IPS-18a (cell line): Measurements from ENCODE around the gene OR4S2.

ENCODE experiments used
- H3K27ac ChIP-seq: one replicate; pipeline ENCODE4 v1.5.1; 2013; ENCODE audit warnings: low read length
- H3K27me3 ChIP-seq: one replicate; pipeline ENCODE4 v1.6.1; 2013; ENCODE audit warnings: mild to moderate bottlenecking, low read length; ENCODE audit not compliant: control insufficient read depth, insufficient read depth
- H3K36me3 ChIP-seq: one replicate; pipeline ENCODE4 v1.6.1; 2013; ENCODE audit warnings: low read depth, low read length; ENCODE audit not compliant: control insufficient read depth
- H3K4me1 ChIP-seq: one replicate; pipeline ENCODE4 v1.6.1; 2013; ENCODE audit warnings: low read depth, low read length; ENCODE audit not compliant: control insufficient read depth
- H3K4me3 ChIP-seq: one replicate; pipeline ENCODE4 v1.5.1; 2013; ENCODE audit warnings: low read length
- H3K9ac ChIP-seq: one replicate; pipeline ENCODE4 v1.6.1; 2013; ENCODE audit warnings: mild to moderate bottlenecking, low read length, moderate library complexity
- H3K9me3 ChIP-seq: one replicate; pipeline ENCODE4 v1.6.1; 2013; ENCODE audit warnings: low read depth, low read length; ENCODE audit not compliant: control insufficient read depth

Gene OR4S2

DNA sequence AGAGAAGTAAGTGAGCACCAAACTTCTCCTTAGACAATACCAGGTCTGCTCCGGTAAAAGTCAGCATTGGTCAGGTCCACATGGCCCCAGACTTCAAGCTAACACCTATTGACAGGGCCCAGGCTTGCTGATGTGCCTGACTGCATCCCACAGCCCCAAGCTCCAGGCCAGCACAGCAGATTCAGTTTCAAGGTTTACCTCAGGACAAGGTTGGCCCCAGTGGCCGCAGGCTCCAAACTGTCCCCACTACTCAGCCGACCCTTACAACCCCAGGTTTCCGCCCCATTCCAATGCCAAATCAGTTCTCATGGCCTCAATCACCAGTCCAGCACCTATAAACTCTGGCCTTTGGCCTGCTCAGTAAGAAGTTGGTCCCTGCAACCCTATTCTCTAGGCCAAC is 53.3 kb downstream of the OR4S2 start:
- peaks cover 60% of the 10 kb centered on the region for H3K9me3 ChIP-seq
- H3K27ac ChIP-seq, result no peak overlapping the region
- no peak overlapping the region for H3K9ac ChIP-seq
- H3K36me3 ChIP-seq, result no peaks in the 10 kb centered on the region
- H3K4me3 ChIP-seq, result no peak overlapping the region
- no peaks in the 10 kb centered on the region for H3K27me3 ChIP-seq
- H3K4me1 ChIP-seq, result no peaks in the 10 kb centered on the region
